Keratinocyte (primary cell): ENCODE data around the gene RAB8A. TPM values are rescaled to one million over a fixed set of nuclear protein-coding genes. Genes with fewer than 3 reads are reported as not detected.
"Not testable (repeated sequence)": the region's sequence is repeated elsewhere in the genome, so short reads cannot be mapped to it uniquely, and the experiment has no call there.

ENCODE experiments used
- DNase-seq: peaks from one replicate; pipeline ENCODE4 v3.0.0-alpha.2; 2011; ENCODE audit warnings: low read depth, missing footprints, low spot score
- FAIRE-seq: peaks from 2 replicates; lab custom pipeline; 2011; peaks lifted over from hg19 to GRCh38; lab: Jason Lieb, UNC
- H2AFZ ChIP-seq: 2 replicates; pipeline ENCODE4 v1.6.0; 2012; ENCODE audit warnings: low read length, control low read depth, inconsistent platforms; ENCODE audit not compliant: control insufficient read depth
- H3K27ac ChIP-seq: 2 replicates; pipeline ENCODE4 v1.5.1; 2011; ENCODE audit warnings: low read length; ENCODE audit not compliant: control insufficient read depth, insufficient read depth
- H3K27me3 ChIP-seq: 3 replicates; pipeline ENCODE4 v1.6.0; 2011; ENCODE audit warnings: low read length; ENCODE audit not compliant: control insufficient read depth, insufficient read depth; ENCODE audit errors: extremely low read depth
- H3K36me3 ChIP-seq, 2 experiments: 2 replicates in 1 of 2; 3 replicates in 1 of 2; pipeline ENCODE4 v1.5.1; 2011; ENCODE audit warnings: low read length in 2 of 2, mild to moderate bottlenecking in 1 of 2; ENCODE audit not compliant: control insufficient read depth in 2 of 2, insufficient read depth in 2 of 2; ENCODE audit errors: extremely low read depth in 1 of 2
- H3K4me1 ChIP-seq: 3 replicates; pipeline ENCODE4 v1.5.1; 2011; ENCODE audit warnings: low read length; ENCODE audit not compliant: control insufficient read depth, insufficient read depth; ENCODE audit errors: extremely low read depth
- H3K4me2 ChIP-seq: 3 replicates; pipeline ENCODE4 v1.6.0; 2011; ENCODE audit warnings: low read depth, low read length; ENCODE audit not compliant: control insufficient read depth, insufficient read depth; ENCODE audit errors: extremely low read depth
- H3K4me3 ChIP-seq, 3 experiments: fragments of 200-600 bp in 1 of 3; sonication (generic) in 1 of 3; 2 replicates in 2 of 3; 3 replicates in 1 of 3; pipeline ENCODE4 v1.5.1; 2011 to 2016; ENCODE audit warnings: low read length in 3 of 3, mild to moderate bottlenecking in 3 of 3, control low read depth in 2 of 3, inconsistent platforms in 1 of 3, low read depth in 1 of 3, mixed read lengths in 1 of 3, mixed run types in 1 of 3, moderate library complexity in 1 of 3; ENCODE audit not compliant: control insufficient read depth in 2 of 3, insufficient read depth in 2 of 3; ENCODE audit errors: extremely low read depth in 1 of 3
- H3K79me2 ChIP-seq: 2 replicates; pipeline ENCODE4 v1.6.0; 2012; ENCODE audit warnings: low read length; ENCODE audit not compliant: control insufficient read depth, insufficient read depth
- H3K9ac ChIP-seq: 3 replicates; pipeline ENCODE4 v1.6.0; 2011; ENCODE audit warnings: low read length; ENCODE audit not compliant: control insufficient read depth, insufficient read depth; ENCODE audit errors: extremely low read depth
- H3K9me1 ChIP-seq: 3 replicates; pipeline ENCODE4 v1.6.0; 2011; ENCODE audit warnings: low read length; ENCODE audit not compliant: control insufficient read depth, insufficient read depth; ENCODE audit errors: extremely low read depth
- H3K9me3 ChIP-seq: 2 replicates; pipeline ENCODE4 v1.5.1; 2012; ENCODE audit warnings: low read depth, low read length; ENCODE audit not compliant: control insufficient read depth
- H4K20me1 ChIP-seq: 3 replicates; pipeline ENCODE4 v1.6.0; 2011; ENCODE audit warnings: low read length; ENCODE audit not compliant: control insufficient read depth, insufficient read depth; ENCODE audit errors: extremely low read depth
- EZH2 ChIP-seq: IDR thresholded peaks from one replicate; pipeline ENCODE4 v1.6.1; 2012; ENCODE audit warnings: inconsistent platforms, mild to moderate bottlenecking, low read length, moderate library complexity
- dilution Hi-C: fragments of 300-500 bp; cut with MboI; formaldehyde crosslinking; loops from one replicate; pipeline ENCODE4 v1.7.0; 2020; ENCODE audit warnings: low sequenced_read_pairs; ENCODE audit not compliant: extremely low pct_ligation_motif_present
- polyA plus RNA-seq, 5 experiments: library from polyadenylated mRNA; depleted of rRNA in 3 of 5; stranded (reverse) in 3 of 5; stranded (forward) in 1 of 5; unstranded in 1 of 5; fragments of >200 nt; gene quantifications; 1 replicate in 1 of 5; 2 replicates in 3 of 5; 3 replicates in 1 of 5; pipeline versions ENCODE4 v1.2.1 to v1.2.3, GENCODE V29; 2011 to 2012; ENCODE audit warnings: missing spikeins in 2 of 5, low read depth in 1 of 5, low replicate concordance in 1 of 5
- TF ChIP-seq, protein P1 (sequence below), 3 experiments: IDR thresholded peaks in 1 of 3; conservative IDR thresholded peaks in 1 of 3; optimal IDR thresholded peaks in 1 of 3; 2 replicates in 2 of 3; 3 replicates in 1 of 3; pipeline versions ENCODE3 to v1.5.1; 2011; ENCODE audit warnings: low read length in 3 of 3, mild to moderate bottlenecking in 3 of 3, moderate library complexity in 2 of 3, control low read depth in 1 of 3, inconsistent platforms in 1 of 3; ENCODE audit not compliant: insufficient read depth in 2 of 3; ENCODE audit errors: extremely low read depth in 1 of 3

RAB8A gene
- polyA plus RNA-seq, 1 donor (not counting 4 experiments of a cell fraction or from before 2014, with no cell fraction given), result 95.1 TPM

DNA sequence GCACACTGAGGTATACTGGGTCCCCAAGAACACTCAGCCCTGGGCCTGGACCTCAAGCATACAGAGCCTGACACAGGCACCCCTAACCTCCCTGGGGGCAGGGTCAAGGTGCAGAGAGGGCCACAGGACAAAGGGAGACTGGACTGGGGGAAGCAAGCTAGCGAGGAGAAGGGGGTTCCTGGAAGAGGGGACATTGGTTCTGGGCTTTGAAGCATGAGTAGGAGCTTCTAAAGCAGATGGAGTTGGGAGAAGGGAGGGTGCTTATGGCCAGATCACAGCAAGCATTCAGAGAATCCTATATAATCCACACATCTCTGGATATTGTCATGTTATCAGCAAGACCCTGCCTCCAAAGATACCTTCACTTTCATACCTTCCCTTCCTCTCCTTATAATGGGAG, 58.4 kb downstream of the RAB8A start:
- H3K9ac ChIP-seq, result no peak overlapping the region
- no peaks in the 10 kb centered on the region for H3K27me3 ChIP-seq
- no peak for FAIRE-seq
- H3K36me3 ChIP-seq, result no peaks in the 10 kb centered on the region
- no peak overlapping the region for H3K4me3 ChIP-seq
- dilution Hi-C loops, result no loop called here
- H3K9me3 ChIP-seq, result no peaks in the 10 kb centered on the region
- H2AFZ ChIP-seq, result no peak overlapping the region
- no peak overlapping the region for H3K27ac ChIP-seq
- H3K4me1 ChIP-seq, result no peaks in the 10 kb centered on the region
- TF ChIP-seq, protein P1, sequence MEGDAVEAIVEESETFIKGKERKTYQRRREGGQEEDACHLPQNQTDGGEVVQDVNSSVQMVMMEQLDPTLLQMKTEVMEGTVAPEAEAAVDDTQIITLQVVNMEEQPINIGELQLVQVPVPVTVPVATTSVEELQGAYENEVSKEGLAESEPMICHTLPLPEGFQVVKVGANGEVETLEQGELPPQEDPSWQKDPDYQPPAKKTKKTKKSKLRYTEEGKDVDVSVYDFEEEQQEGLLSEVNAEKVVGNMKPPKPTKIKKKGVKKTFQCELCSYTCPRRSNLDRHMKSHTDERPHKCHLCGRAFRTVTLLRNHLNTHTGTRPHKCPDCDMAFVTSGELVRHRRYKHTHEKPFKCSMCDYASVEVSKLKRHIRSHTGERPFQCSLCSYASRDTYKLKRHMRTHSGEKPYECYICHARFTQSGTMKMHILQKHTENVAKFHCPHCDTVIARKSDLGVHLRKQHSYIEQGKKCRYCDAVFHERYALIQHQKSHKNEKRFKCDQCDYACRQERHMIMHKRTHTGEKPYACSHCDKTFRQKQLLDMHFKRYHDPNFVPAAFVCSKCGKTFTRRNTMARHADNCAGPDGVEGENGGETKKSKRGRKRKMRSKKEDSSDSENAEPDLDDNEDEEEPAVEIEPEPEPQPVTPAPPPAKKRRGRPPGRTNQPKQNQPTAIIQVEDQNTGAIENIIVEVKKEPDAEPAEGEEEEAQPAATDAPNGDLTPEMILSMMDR (optimal IDR thresholded peaks at IDR 0.05 in 1 of 3, IDR thresholded peaks at IDR 0.05 in 1 of 3, conservative IDR thresholded peaks at IDR 0.05 in 1 of 3; ENCODE audit: extremely low read depth in 1 of 3, insufficient read depth in 2 of 3, low read length in 3 of 3), result no peak
- TF ChIP-seq EZH2, result no peak
- DNase-seq, result no peak
- H4K20me1 ChIP-seq, result no peaks in the 10 kb centered on the region
- H3K9me1 ChIP-seq, result no peaks in the 10 kb centered on the region
- no peak overlapping the region for H3K4me2 ChIP-seq
- no peaks in the 10 kb centered on the region for H3K79me2 ChIP-seq

DNA sequence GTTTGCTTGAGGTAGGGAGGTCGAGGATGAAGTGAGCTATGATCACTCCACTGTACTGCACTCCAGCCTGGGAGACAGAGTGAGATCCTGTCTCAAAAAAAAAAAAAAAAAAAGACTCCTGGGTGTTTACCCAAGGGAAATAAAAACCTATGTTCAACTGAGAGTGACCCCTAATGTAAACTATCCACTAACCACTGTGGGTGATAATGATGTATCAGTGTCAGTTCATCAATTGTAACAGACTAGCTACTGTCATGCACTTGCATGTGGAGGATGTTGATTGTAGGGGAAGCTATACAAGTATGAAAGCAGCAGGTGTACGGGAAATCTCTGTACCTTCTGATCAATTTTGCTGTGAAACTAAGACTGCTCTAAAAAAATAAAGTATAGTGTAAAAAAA, 64.3 kb downstream of the RAB8A start:
- Histone ChIP-seq H4K20me1 (no peaks in the 10 kb centered on the region), H3K36me3 (no peaks in the 10 kb centered on the region), H3K27ac (no peak overlapping the region), H3K4me3 (no peak overlapping the region), H3K4me2 (no peak overlapping the region), H3K9me3 (no peaks in the 10 kb centered on the region), H3K4me1 (peaks cover 7% of the 10 kb centered on the region), H3K27me3 (no peaks in the 10 kb centered on the region), H3K9ac (no peak overlapping the region), H3K9me1 (no peaks in the 10 kb centered on the region), H2AFZ (no peak overlapping the region), H3K79me2 (no peaks in the 10 kb centered on the region)
- DNase-seq (no peak), FAIRE-seq (no peak)
- TF ChIP-seq EZH2, result no peak
- TF ChIP-seq, protein P1 (optimal IDR thresholded peaks at IDR 0.05 in 1 of 3, IDR thresholded peaks at IDR 0.05 in 1 of 3, conservative IDR thresholded peaks at IDR 0.05 in 1 of 3; ENCODE audit: extremely low read depth in 1 of 3, insufficient read depth in 2 of 3, low read length in 3 of 3), result no peak
- dilution Hi-C loops, result no loop called here

DNA sequence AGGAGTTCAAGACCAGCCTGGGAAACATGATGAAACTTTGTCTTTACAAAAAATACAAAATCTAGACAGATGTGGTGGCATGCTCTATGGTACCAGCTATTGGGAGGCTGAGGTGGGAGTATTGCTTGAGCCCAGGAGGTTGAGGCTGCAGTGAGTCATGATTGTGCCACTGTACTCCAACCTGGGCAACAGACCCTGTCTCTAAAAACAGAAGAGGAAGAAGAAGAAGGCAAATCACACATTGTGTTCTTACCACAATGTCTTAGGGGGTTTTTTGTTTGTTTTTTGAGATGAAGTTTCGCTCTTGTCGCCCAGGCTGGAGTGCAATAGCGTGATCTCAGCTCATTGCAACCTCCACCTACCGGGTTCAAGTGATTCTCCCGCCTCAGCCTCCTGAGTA, 67.2 kb downstream of the RAB8A start:
- H3K4me2 ChIP-seq, H3K27ac ChIP-seq, H4K20me1 ChIP-seq, H3K27me3 ChIP-seq, DNase-seq, FAIRE-seq, H3K4me3 ChIP-seq, H3K9me3 ChIP-seq, dilution Hi-C loops, H3K4me1 ChIP-seq, H3K9me1 ChIP-seq, H3K36me3 ChIP-seq, H3K79me2 ChIP-seq, H3K9ac ChIP-seq, H2AFZ ChIP-seq: not testable (repeated sequence)
